GM23338 (cell line): ENCODE results near the gene DHRSX. TPM values are rescaled to one million over a fixed set of nuclear protein-coding genes. Genes with fewer than 3 reads are reported as not detected.
A peak's percentile ranks its signal among the peaks of the same experiment; 100 is the strongest.

ENCODE experiments used
- ATAC-seq: fragments of 200-7000 bp; cut with Tn5 transposase; 3 replicates; pipeline ENCODE4 v1.9.1; 2020
- DNase-seq: peaks from one replicate; pipeline ENCODE4 v3.0.0-alpha.2; 2015; ENCODE audit warnings: low spot score
- H2AFZ ChIP-seq: fragments of 200-600 bp; sonication (generic); 2 replicates; pipeline ENCODE4 v1.8.0; 2016; ENCODE audit warnings: antibody characterized with exemption, mild to moderate bottlenecking, moderate library complexity
- H3F3A ChIP-seq: fragments of 200-600 bp; sonication (generic); replicated peaks from 2 replicates; pipeline ENCODE4 v1.8.0; 2017; ENCODE audit warnings: antibody characterized with exemption, mixed run types, low read depth
- H3K27ac ChIP-seq: fragments of 200-600 bp; sonication (generic); 2 replicates; pipeline ENCODE4 v1.6.1; 2016; ENCODE audit warnings: low read depth
- H3K27me3 ChIP-seq: fragments of 200-600 bp; sonication (generic); 2 replicates; pipeline ENCODE4 v1.8.0; 2016; ENCODE audit warnings: mild to moderate bottlenecking, mixed run types, moderate library complexity; ENCODE audit not compliant: insufficient read depth
- H3K36me3 ChIP-seq: fragments of 200-600 bp; sonication (generic); 2 replicates; pipeline ENCODE4 v1.8.0; 2016; ENCODE audit warnings: mild to moderate bottlenecking; ENCODE audit not compliant: insufficient read depth
- H3K4me1 ChIP-seq: fragments of 200-600 bp; sonication (generic); 2 replicates; pipeline ENCODE4 v1.8.0; 2016; ENCODE audit warnings: mild to moderate bottlenecking, moderate library complexity; ENCODE audit not compliant: insufficient read depth
- H3K4me2 ChIP-seq: fragments of 200-600 bp; sonication (generic); 2 replicates; pipeline ENCODE4 v1.7.1; 2017; ENCODE audit warnings: mixed run types
- H3K4me3 ChIP-seq: fragments of 200-600 bp; sonication (generic); 2 replicates; pipeline ENCODE4 v1.6.1; 2016; ENCODE audit warnings: mixed run types
- H3K79me2 ChIP-seq: fragments of 200-600 bp; sonication (generic); replicated peaks from 2 replicates; pipeline ENCODE4 v1.8.0; 2017; ENCODE audit warnings: mild to moderate bottlenecking; ENCODE audit not compliant: insufficient read depth
- H3K9me2 ChIP-seq: fragments of 200-600 bp; sonication (generic); 2 replicates; pipeline ENCODE4 v1.8.0; 2017; ENCODE audit not compliant: insufficient read depth
- H4K20me1 ChIP-seq: fragments of 200-600 bp; sonication (generic); replicated peaks from 2 replicates; pipeline ENCODE4 v1.8.0; 2017; ENCODE audit warnings: mild to moderate bottlenecking; ENCODE audit not compliant: insufficient read depth
- H3K27ac Mint-ChIP-seq: 2 replicates; pipeline ENCODE4 v1.8.0; 2020; ENCODE audit warnings: inconsistent platforms, mild to moderate bottlenecking, moderate library complexity, mixed read lengths
- H3K27me3 Mint-ChIP-seq: 3 replicates; pipeline ENCODE4 v1.8.0; 2022; ENCODE audit warnings: low read depth, mild to moderate bottlenecking, moderate library complexity, mixed read lengths, inconsistent platforms; ENCODE audit not compliant: insufficient read depth, poor library complexity
- H3K36me3 Mint-ChIP-seq: 3 replicates; pipeline ENCODE4 v1.8.0; 2021; ENCODE audit warnings: low read depth, mild to moderate bottlenecking, inconsistent platforms, moderate library complexity, mixed read lengths
- H3K4me1 Mint-ChIP-seq: 3 replicates; pipeline ENCODE4 v1.8.0; 2020; ENCODE audit warnings: mild to moderate bottlenecking, inconsistent platforms, mixed read lengths
- H3K4me3 Mint-ChIP-seq: 3 replicates; pipeline ENCODE4 v1.8.0; 2021; ENCODE audit warnings: moderate library complexity, mild to moderate bottlenecking, inconsistent platforms, mixed read lengths
- H3K9me3 Mint-ChIP-seq: 3 replicates; pipeline ENCODE4 v1.8.0; 2020; ENCODE audit warnings: moderate library complexity, mild to moderate bottlenecking, inconsistent platforms, mixed read lengths
- CREB1 ChIP-seq: fragments of 250-450 bp; sonication (Bioruptor Pico); IDR thresholded peaks from 2 replicates; pipeline ENCODE4 v1.5.0; 2020; ENCODE audit warnings: low read depth, mild to moderate bottlenecking, moderate library complexity
- CTCF ChIP-seq, 2 experiments: fragments of 200-600 bp in 1 of 2; sonication (generic) in 1 of 2; conservative IDR thresholded peaks; 2 replicates each; pipeline versions ENCODE4 v1.5.1 to v1.6.1; 2016 to 2017; ENCODE audit warnings: antibody characterized with exemption in 2 of 2, low read depth in 2 of 2, mild to moderate bottlenecking in 2 of 2, moderate library complexity in 1 of 2
- ETS1 ChIP-seq: IDR thresholded peaks from 2 replicates; pipeline ENCODE4 v1.6.1; 2016; ENCODE audit warnings: antibody characterized with exemption
- EZH2 ChIP-seq: fragments of 200-600 bp; sonication (generic); IDR thresholded peaks from one replicate; pipeline ENCODE4 v1.8.0; 2017; ENCODE audit warnings: antibody characterized with exemption, mild to moderate bottlenecking, low read depth; ENCODE audit not compliant: unreplicated experiment
- EZH2phosphoT487 ChIP-seq: fragments of 200-600 bp; sonication (generic); IDR thresholded peaks from one replicate; pipeline ENCODE4 v1.8.1; 2018; ENCODE audit warnings: antibody characterized with exemption; ENCODE audit not compliant: unreplicated experiment
- JUNB ChIP-seq: IDR thresholded peaks from one replicate; pipeline ENCODE4 v1.6.1; 2016; ENCODE audit warnings: antibody characterized with exemption; ENCODE audit not compliant: unreplicated experiment
- NANOG ChIP-seq: IDR thresholded peaks from 2 replicates; pipeline ENCODE4 v1.6.1; 2016; ENCODE audit warnings: antibody characterized with exemption, borderline replicate concordance
- POLR2AphosphoS5 ChIP-seq: IDR thresholded peaks from 2 replicates; pipeline ENCODE4 v1.6.1; 2016; ENCODE audit warnings: antibody characterized with exemption, low read depth
- REST ChIP-seq: IDR thresholded peaks from one replicate; pipeline ENCODE4 v1.6.1; 2018; ENCODE audit warnings: antibody characterized with exemption; ENCODE audit not compliant: unreplicated experiment
- STAT1 ChIP-seq: IDR thresholded peaks from one replicate; pipeline ENCODE4 v1.6.1; 2016; ENCODE audit warnings: antibody characterized with exemption; ENCODE audit not compliant: unreplicated experiment
- ZNF114 ChIP-seq: fragments of 250-450 bp; sonication (Bioruptor Pico); IDR thresholded peaks from 2 replicates; pipeline ENCODE4 v1.5.0; 2020; ENCODE audit warnings: mild to moderate bottlenecking, moderate library complexity
- ZNF331 ChIP-seq: fragments of 250-450 bp; sonication (Bioruptor Pico); IDR thresholded peaks from 2 replicates; pipeline ENCODE4 v1.5.0; 2020; ENCODE audit warnings: low read depth, mild to moderate bottlenecking, moderate library complexity
- ZNF462 ChIP-seq: fragments of 250-450 bp; sonication (Bioruptor Pico); IDR thresholded peaks from 2 replicates; pipeline ENCODE4 v1.5.0; 2020; ENCODE audit warnings: mild to moderate bottlenecking, moderate library complexity
- polyA plus RNA-seq: library from polyadenylated mRNA; unstranded; fragments of >200 nt; fragmentation: Nextera tagmentation; extraction: Ambion mirVana; gene quantifications from 2 replicates; pipeline ENCODE4 v1.2.1, GENCODE V29; 2016
- total RNA-seq: library from RNA; depleted of rRNA; stranded (reverse); fragments of >200 nt; shearing (Covaris generic); gene quantifications from 2 replicates; pipeline ENCODE4 v1.2.3, GENCODE V29; 2014

DHRSX gene
- total and polyA plus RNA-seq, 2 experiments from 2014 or later = 33.9 to 43.0 TPM

GRCh38 chrX:2498781-2499302, 1.9 kb downstream of the DHRSX start:
- no peaks in the 10 kb centered on the region for H3K9me2 ChIP-seq
- Mint-ChIP-seq H3K4me1 (peaks cover 27% of the 10 kb centered on the region), H3K27ac (peak overlapping the region; percentile 89), H3K4me3 (peak overlapping the region; percentile 80), H3K36me3 (peaks cover 26% of the 10 kb centered on the region), H3K27me3 (peaks cover 17% of the 10 kb centered on the region), H3K9me3 (no peaks in the 10 kb centered on the region)
- peaks cover 47% of the 10 kb centered on the region for H3K4me1 ChIP-seq
- TF ChIP-seq ZNF114 (CRISPR knock-in tag) (no peak), EZH2 (no peak), ZNF331 (CRISPR knock-in tag) (no peak), STAT1 (no peak), CTCF (conservative IDR thresholded peaks at IDR 0.05; ENCODE audit: low read depth in 2 of 2) (no peak), ETS1 (no peak), JUNB (no peak), CREB1 (no peak), ZNF462 (CRISPR knock-in tag) (no peak), EZH2phosphoT487 (no peak), POLR2AphosphoS5 (no peak), REST (no peak), NANOG (no peak)
- peak overlapping the region; percentile 80 for H3K4me3 ChIP-seq
- H3K27ac ChIP-seq = peak overlapping the region; percentile 90
- H4K20me1 ChIP-seq = peaks cover 11% of the 10 kb centered on the region; the same call in 1 of the 2 replicates
- H3K79me2 ChIP-seq = peaks cover 64% of the 10 kb centered on the region
- ATAC-seq (peak; percentile 9), DNase-seq (peak; percentile 49)
- H2AFZ ChIP-seq = no peak overlapping the region
- H3K4me2 ChIP-seq = peak overlapping the region; percentile 68
- H3K27me3 ChIP-seq = no peaks in the 10 kb centered on the region
- H3K36me3 ChIP-seq = no peaks in the 10 kb centered on the region
- peaks cover 7% of the 10 kb centered on the region for H3F3A ChIP-seq
